CD4-positive, alpha-beta memory T cell (primary cell): ENCODE data around the gene ZNF76. TPM values are rescaled to one million over a fixed set of nuclear protein-coding genes. Genes with fewer than 3 reads are reported as not detected.

Experiments used
- CTCF ChIA-PET: fragments of 350-600 bp; sonication (Branson Sonifier 250); formaldehyde crosslinking; loops from one replicate; lab custom pipeline; 2021; ENCODE audit warnings: inconsistent platforms; ENCODE audit not compliant: partially characterized antibody; lab: Charles Lee
- POLR2A ChIA-PET: fragments of 350-600 bp; sonication (Branson Sonifier 250); formaldehyde crosslinking; loops from one replicate; lab custom pipeline; 2021; ENCODE audit not compliant: partially characterized antibody; lab: Charles Lee
- DNase-seq, 5 donors: peaks; one replicate each; pipeline versions ENCODE4 v3.0.0 to v3.0.0-alpha.2; 2020 to 2022; ENCODE audit warnings: mixed read lengths in 1 of 5
- H3K27ac ChIP-seq: one replicate; pipeline ENCODE4 v1.7.0; 2013; ENCODE audit warnings: low read depth, low read length
- H3K27me3 ChIP-seq: 2 replicates; pipeline ENCODE4 v1.7.0; 2013; ENCODE audit warnings: mild to moderate bottlenecking, low read length, moderate library complexity; ENCODE audit not compliant: insufficient read depth
- H3K36me3 ChIP-seq: 2 replicates; pipeline ENCODE4 v1.7.0; 2013; ENCODE audit warnings: mild to moderate bottlenecking, low read length, moderate library complexity; ENCODE audit not compliant: insufficient read depth
- H3K4me1 ChIP-seq: 2 replicates; pipeline ENCODE4 v1.7.0; 2013; ENCODE audit warnings: mild to moderate bottlenecking, low read length, moderate library complexity; ENCODE audit not compliant: insufficient read depth
- H3K4me3 ChIP-seq, 2 donors: one replicate each; pipeline ENCODE4 v1.7.0; 2013; ENCODE audit warnings: low read length in 2 of 2, mild to moderate bottlenecking in 1 of 2
- H3K9me3 ChIP-seq, 2 donors: one replicate each; pipeline ENCODE4 v1.7.0; 2013; ENCODE audit warnings: low read length in 2 of 2, control low read depth in 1 of 2; ENCODE audit not compliant: control insufficient read depth in 1 of 2
- H3K27ac Mint-ChIP-seq, 7 donors: one replicate each; pipeline ENCODE4 v1.8.0; 2020 to 2021; ENCODE audit warnings: mixed read lengths in 7 of 7, mild to moderate bottlenecking in 6 of 7, inconsistent platforms in 3 of 7, moderate library complexity in 3 of 7
- H3K27me3 Mint-ChIP-seq, 2 donors: one replicate each; pipeline ENCODE4 v1.8.0; 2020 to 2021; ENCODE audit warnings: mixed read lengths in 2 of 2
- H3K36me3 Mint-ChIP-seq, 2 donors: one replicate each; pipeline ENCODE4 v1.8.0; 2020 to 2021; ENCODE audit warnings: mixed read lengths in 2 of 2, inconsistent platforms in 1 of 2, mild to moderate bottlenecking in 1 of 2
- H3K4me1 Mint-ChIP-seq, 4 donors: one replicate each; pipeline ENCODE4 v1.8.0; 2020 to 2021; ENCODE audit warnings: mixed read lengths in 4 of 4, mild to moderate bottlenecking in 1 of 4
- H3K4me3 Mint-ChIP-seq, 8 donors: one replicate each; pipeline ENCODE4 v1.8.0; 2020 to 2021; ENCODE audit warnings: mixed read lengths in 8 of 8, mild to moderate bottlenecking in 7 of 8, moderate library complexity in 6 of 8, inconsistent platforms in 3 of 8
- H3K9me3 Mint-ChIP-seq, 8 donors: one replicate each; pipeline ENCODE4 v1.8.0; 2020 to 2021; ENCODE audit warnings: mixed read lengths in 8 of 8, mild to moderate bottlenecking in 5 of 8, inconsistent platforms in 3 of 8, moderate library complexity in 1 of 8
- intact Hi-C: fragments of 100-400 bp; cut with micrococcal nuclease; formaldehyde crosslinking; loops from one replicate; pipeline ENCODE4 v1.15.1; 2023
- polyA plus RNA-seq, 2 donors: library from polyadenylated mRNA; unstranded; fragments of 300-500 nt; fragmentation: Illumina TruSeq; gene quantifications; one replicate each; pipeline ENCODE4 v1.2.3, GENCODE V29; 2021
- total RNA-seq, 2 experiments: library from RNA; stranded (reverse); gene quantifications; one replicate each; pipeline ENCODE4 v1.2.3, GENCODE V29; 2021

Gene ZNF76
- total and polyA plus RNA-seq, 4 experiments from 2014 or later: 26.3 to 106 (median 64.5) TPM

GRCh38 chr6:35243386-35243958 lies 16.1 kb upstream of the ZNF76 start:
- H3K27me3 ChIP-seq: no peaks in the 10 kb centered on the region
- Mint-ChIP-seq H3K4me3 (no peak overlapping the region), H3K4me1 (peaks cover 4 to 12% (median 10%) of the 10 kb centered on the region in 4 donors), H3K27ac (no peak overlapping the region), H3K9me3 (no peaks in the 10 kb centered on the region), H3K27me3 (no peaks in the 10 kb centered on the region), H3K36me3 (peaks cover 7 to 19% of the 10 kb centered on the region in 2 donors)
- POLR2A ChIA-PET: no interaction called here
- no peak for DNase-seq
- no peak overlapping the region for H3K27ac ChIP-seq
- no peaks in the 10 kb centered on the region for H3K4me1 ChIP-seq
- CTCF ChIA-PET: interaction anchor here (1.9 kb wide), 1 partner anchor 31 kb away, joined by 4 read pairs; no protein-coding TSS in a partner anchor
- H3K4me3 ChIP-seq: no peak overlapping the region
- no peaks in the 10 kb centered on the region for H3K36me3 ChIP-seq
- no peaks in the 10 kb centered on the region for H3K9me3 ChIP-seq
- intact Hi-C loops: no loop called here

GRCh38 chr6:35244551-35244950 lies 15.0 kb upstream of the ZNF76 start:
- intact Hi-C loops: no loop called here
- no peaks in the 10 kb centered on the region for H3K9me3 ChIP-seq
- no peak for DNase-seq
- H3K27ac ChIP-seq: no peak overlapping the region
- Mint-ChIP-seq H3K9me3 (no peaks in the 10 kb centered on the region), H3K36me3 (peaks cover 7 to 19% of the 10 kb centered on the region in 2 donors), H3K27ac (peak overlapping the region in 2 of 7 donors; percentile 51 to 82), H3K4me3 (no peak overlapping the region), H3K4me1 (peaks cover 4 to 13% (median 11%) of the 10 kb centered on the region in 4 donors), H3K27me3 (no peaks in the 10 kb centered on the region)
- H3K4me3 ChIP-seq: no peak overlapping the region
- CTCF ChIA-PET: no interaction called here
- POLR2A ChIA-PET: no interaction called here
- H3K27me3 ChIP-seq: no peaks in the 10 kb centered on the region
- no peaks in the 10 kb centered on the region for H3K36me3 ChIP-seq
- no peaks in the 10 kb centered on the region for H3K4me1 ChIP-seq

- CTCF ChIA-PET: interaction anchor here (2.0 kb wide), 1 partner anchor 7 kb away, joined by 6 read pairs; no protein-coding TSS in a partner anchor
- peaks cover 0 to 12% (median 10%) of the 10 kb centered on the region in 4 donors for H3K4me1 Mint-ChIP-seq
- Histone ChIP-seq H3K27me3 (no peaks in the 10 kb centered on the region), H3K4me3 (no peak overlapping the region), H3K9me3 (no peaks in the 10 kb centered on the region), H3K27ac (no peak overlapping the region), H3K36me3 (no peaks in the 10 kb centered on the region), H3K4me1 (no peaks in the 10 kb centered on the region)
- no peaks in the 10 kb centered on the region for H3K27me3 Mint-ChIP-seq
- peak overlapping the region in 4 of 7 donors; percentile 24 to 75 (median 50) for H3K27ac Mint-ChIP-seq
- no peak for DNase-seq
- peaks cover 5 to 23% of the 10 kb centered on the region in 2 donors for H3K36me3 Mint-ChIP-seq
- POLR2A ChIA-PET: interaction anchor here (2.4 kb wide), 1 partner anchor 11 kb away, joined by 9 read pairs; the partner anchor contains the start of gene ZNF76
- H3K9me3 Mint-ChIP-seq: no peaks in the 10 kb centered on the region
- H3K4me3 Mint-ChIP-seq: no peak overlapping the region
- intact Hi-C loops: no loop called here
Observed at GRCh38 chr6:35247642-35248231, 11.8 kb upstream of the ZNF76 start.

GRCh38 chr6:35248300-35248699 lies 11.2 kb upstream of the ZNF76 start:
- Histone ChIP-seq H3K27ac (no peak overlapping the region), H3K36me3 (no peaks in the 10 kb centered on the region), H3K9me3 (no peaks in the 10 kb centered on the region), H3K4me3 (no peak overlapping the region), H3K27me3 (no peaks in the 10 kb centered on the region), H3K4me1 (no peaks in the 10 kb centered on the region)
- peaks cover 5 to 23% of the 10 kb centered on the region in 2 donors for H3K36me3 Mint-ChIP-seq
- intact Hi-C loops: no loop called here
- ChIA-PET POLR2A (no interaction called here), CTCF (interaction anchor here (2.0 kb wide), 1 partner anchor 8 kb away, joined by 6 read pairs; no protein-coding TSS in a partner anchor)
- H3K27me3 Mint-ChIP-seq: no peaks in the 10 kb centered on the region
- no peaks in the 10 kb centered on the region for H3K9me3 Mint-ChIP-seq
- peak overlapping the region in 3 of 7 donors; percentile 5 to 75 (median 48) for H3K27ac Mint-ChIP-seq
- no peak overlapping the region for H3K4me3 Mint-ChIP-seq
- H3K4me1 Mint-ChIP-seq: peaks cover 0 to 12% (median 10%) of the 10 kb centered on the region in 4 donors
- DNase-seq: no peak

- Mint-ChIP-seq H3K36me3 (peaks cover 5 to 23% of the 10 kb centered on the region in 2 donors), H3K4me3 (no peak overlapping the region), H3K4me1 (peaks cover 0 to 14% (median 10%) of the 10 kb centered on the region in 4 donors), H3K27ac (peak overlapping the region in 4 of 7 donors; percentile 38 to 52 (median 44)), H3K27me3 (no peaks in the 10 kb centered on the region), H3K9me3 (no peaks in the 10 kb centered on the region)
- ChIA-PET POLR2A (no interaction called here), CTCF (interaction anchor here (2.0 kb wide), 1 partner anchor 9 kb away, joined by 6 read pairs; no protein-coding TSS in a partner anchor)
- Histone ChIP-seq H3K36me3 (no peaks in the 10 kb centered on the region), H3K4me3 (no peak overlapping the region), H3K27ac (no peak overlapping the region), H3K27me3 (no peaks in the 10 kb centered on the region), H3K4me1 (no peaks in the 10 kb centered on the region), H3K9me3 (no peaks in the 10 kb centered on the region)
- no peak for DNase-seq
- intact Hi-C loops: no loop called here
Observed at GRCh38 chr6:35248965-35249364, 10.6 kb upstream of the ZNF76 start.

- POLR2A ChIA-PET: no interaction called here
- no peak overlapping the region for H3K4me3 Mint-ChIP-seq
- Histone ChIP-seq H3K4me3 (no peak overlapping the region), H3K9me3 (no peaks in the 10 kb centered on the region), H3K27me3 (no peaks in the 10 kb centered on the region), H3K4me1 (no peaks in the 10 kb centered on the region), H3K36me3 (no peaks in the 10 kb centered on the region), H3K27ac (no peak overlapping the region)
- H3K27me3 Mint-ChIP-seq: no peaks in the 10 kb centered on the region
- intact Hi-C loops: loop anchor here (10.0 kb wide), 1 partner anchor 367 kb away; the partner anchor contains the start of genes ANKS1A and TAF11
- CTCF ChIA-PET: interaction anchor here (2.1 kb wide), 1 partner anchor 11 kb away, joined by 4 read pairs; no protein-coding TSS in a partner anchor
- H3K9me3 Mint-ChIP-seq: no peaks in the 10 kb centered on the region
- peaks cover 0 to 4% of the 10 kb centered on the region in 2 donors for H3K36me3 Mint-ChIP-seq
- peaks cover 0 to 13% (median 8%) of the 10 kb centered on the region in 4 donors for H3K4me1 Mint-ChIP-seq
- no peak for DNase-seq
- H3K27ac Mint-ChIP-seq: no peak overlapping the region
Observed at GRCh38 chr6:35251949-35252348, 7.6 kb upstream of the ZNF76 start.

GRCh38 chr6:35253249-35253648 lies 6.3 kb upstream of the ZNF76 start:
- Mint-ChIP-seq H3K27ac (peak overlapping the region in 1 of 7 donors; percentile 19), H3K36me3 (peaks cover 0 to 4% of the 10 kb centered on the region in 2 donors), H3K4me3 (no peak overlapping the region), H3K9me3 (no peaks in the 10 kb centered on the region), H3K27me3 (no peaks in the 10 kb centered on the region), H3K4me1 (peaks cover under 1 to 12% (median 5%) of the 10 kb centered on the region in 4 donors)
- DNase-seq: no peak
- ChIA-PET POLR2A (no interaction called here), CTCF (interaction anchor here (2.1 kb wide), 1 partner anchor 13 kb away, joined by 4 read pairs; no protein-coding TSS in a partner anchor)
- Histone ChIP-seq H3K27ac (no peak overlapping the region), H3K4me3 (no peak overlapping the region), H3K36me3 (no peaks in the 10 kb centered on the region), H3K9me3 (no peaks in the 10 kb centered on the region), H3K27me3 (no peaks in the 10 kb centered on the region), H3K4me1 (peaks cover 5% of the 10 kb centered on the region)
- intact Hi-C loops: loop anchor here (10.0 kb wide), 1 partner anchor 368 kb away; the partner anchor contains the start of genes ANKS1A and TAF11
